Right renal cortex interstitium (tissue), 3 donors: Measurements from ENCODE around the gene MYL1. TPM values are rescaled to one million over a fixed set of nuclear protein-coding genes. Genes with fewer than 3 reads are reported as not detected.

ENCODE experiments used
- DNase-seq, 3 donors: peaks; one replicate each; pipeline ENCODE4 v3.0.0-alpha.2; 2013; ENCODE audit warnings: low read depth in 3 of 3, low spot score in 2 of 3
- polyA plus RNA-seq, 3 donors: library from polyadenylated mRNA; unstranded; fragments of 120-200 nt; gene quantifications; one replicate each; pipeline ENCODE4 v1.2.1, GENCODE V29; 2013; ENCODE audit not compliant: insufficient read length in 3 of 3

Gene MYL1
- polyA plus RNA-seq, 3 donors: 0.14 TPM; not detected in 2

GRCh38 chr2:210268281-210268680 is 46.7 kb downstream of the MYL1 start:
- DNase-seq: no peak

GRCh38 chr2:210267698-210268097 is 47.3 kb downstream of the MYL1 start:
- no peak for DNase-seq

- DNase-seq: no peak
Observed at GRCh38 chr2:210264282-210264681, 50.7 kb downstream of the MYL1 start.

- DNase-seq: no peak
Observed at GRCh38 chr2:210263841-210264240, 51.1 kb downstream of the MYL1 start.

- no peak for DNase-seq
Observed at GRCh38 chr2:210262036-210262435, 52.9 kb downstream of the MYL1 start.

GRCh38 chr2:210259687-210260086 is 55.3 kb downstream of the MYL1 start:
- no peak for DNase-seq

GRCh38 chr2:210252699-210253606 is 62.0 kb downstream of the MYL1 start:
- no peak for DNase-seq

- no peak for DNase-seq
Observed at GRCh38 chr2:210250622-210251021, 64.4 kb downstream of the MYL1 start.

Other genes starting within 250 kb of the MYL1 start
- 10 to 100 TPM; 53.4 to 56.3 (median 55.2) TPM for gene KANSL1L, start 143.8 kb downstream of the MYL1 start, polyA plus RNA-seq
- 10 to 100 TPM; 18.2 to 19.4 (median 18.5) TPM for gene ACADL, start 89.7 kb downstream of the MYL1 start, polyA plus RNA-seq
- gene LANCL1, start 161.6 kb upstream of the MYL1 start, polyA plus RNA-seq: 10 to 100 TPM; 79.2 to 88.3 (median 84.9) TPM
- 1 to 10 TPM; 4.3 to 5.5 (median 4.8) TPM for gene CPS1, start 241.4 kb upstream of the MYL1 start, polyA plus RNA-seq